ENCODE results near the gene NAV3.

Gene NAV3

GRCh38 chr12:78191611-78192010 lies 360.9 kb downstream of the NAV3 start:
- no peak overlapping the region for H3K27ac ChIP-seq
- no peaks in the 10 kb centered on the region for H3K27me3 ChIP-seq (replicated peaks)
- H3K36me3 ChIP-seq (replicated peaks): no peaks in the 10 kb centered on the region
- DNase-seq: no peak
- no peak overlapping the region for H3K4me3 ChIP-seq (ENCODE audit: low read depth, low read length)
- TF ChIP-seq, protein P1, sequence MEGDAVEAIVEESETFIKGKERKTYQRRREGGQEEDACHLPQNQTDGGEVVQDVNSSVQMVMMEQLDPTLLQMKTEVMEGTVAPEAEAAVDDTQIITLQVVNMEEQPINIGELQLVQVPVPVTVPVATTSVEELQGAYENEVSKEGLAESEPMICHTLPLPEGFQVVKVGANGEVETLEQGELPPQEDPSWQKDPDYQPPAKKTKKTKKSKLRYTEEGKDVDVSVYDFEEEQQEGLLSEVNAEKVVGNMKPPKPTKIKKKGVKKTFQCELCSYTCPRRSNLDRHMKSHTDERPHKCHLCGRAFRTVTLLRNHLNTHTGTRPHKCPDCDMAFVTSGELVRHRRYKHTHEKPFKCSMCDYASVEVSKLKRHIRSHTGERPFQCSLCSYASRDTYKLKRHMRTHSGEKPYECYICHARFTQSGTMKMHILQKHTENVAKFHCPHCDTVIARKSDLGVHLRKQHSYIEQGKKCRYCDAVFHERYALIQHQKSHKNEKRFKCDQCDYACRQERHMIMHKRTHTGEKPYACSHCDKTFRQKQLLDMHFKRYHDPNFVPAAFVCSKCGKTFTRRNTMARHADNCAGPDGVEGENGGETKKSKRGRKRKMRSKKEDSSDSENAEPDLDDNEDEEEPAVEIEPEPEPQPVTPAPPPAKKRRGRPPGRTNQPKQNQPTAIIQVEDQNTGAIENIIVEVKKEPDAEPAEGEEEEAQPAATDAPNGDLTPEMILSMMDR (IDR thresholded peaks at IDR 0.05; ENCODE audit: low read depth, low read length, missing control alignments): no peak
- in situ Hi-C loops (cut with HindIII; ENCODE audit: low pct_ligation_motif_present, low sequenced_read_pairs): no loop called here

GRCh38 chr12:78192979-78193378 lies 362.3 kb downstream of the NAV3 start:
- Histone ChIP-seq H3K4me3 (ENCODE audit: low read depth, low read length) (no peak overlapping the region), H3K27ac (no peak overlapping the region), H3K27me3 (replicated peaks) (no peaks in the 10 kb centered on the region), H3K36me3 (replicated peaks) (no peaks in the 10 kb centered on the region)
- no peak for DNase-seq
- TF ChIP-seq, protein P1 (IDR thresholded peaks at IDR 0.05; ENCODE audit: low read depth, low read length, missing control alignments): no peak
- in situ Hi-C loops (cut with HindIII; ENCODE audit: low pct_ligation_motif_present, low sequenced_read_pairs): no loop called here

GRCh38 chr12:78194448-78194847 lies 363.8 kb downstream of the NAV3 start:
- TF ChIP-seq, protein P1 (IDR thresholded peaks at IDR 0.05; ENCODE audit: low read depth, low read length, missing control alignments): no peak
- Histone ChIP-seq H3K36me3 (replicated peaks) (no peaks in the 10 kb centered on the region), H3K27ac (peak overlapping the region; percentile 31), H3K4me3 (ENCODE audit: low read depth, low read length) (no peak overlapping the region), H3K27me3 (replicated peaks) (no peaks in the 10 kb centered on the region)
- in situ Hi-C loops (cut with HindIII; ENCODE audit: low pct_ligation_motif_present, low sequenced_read_pairs): no loop called here
- peak; percentile 70 for DNase-seq

GRCh38 chr12:78198896-78199295 lies 368.2 kb downstream of the NAV3 start:
- H3K27me3 ChIP-seq (replicated peaks): no peaks in the 10 kb centered on the region
- peaks cover 3% of the 10 kb centered on the region for H3K36me3 ChIP-seq (replicated peaks)
- in situ Hi-C loops (cut with HindIII; ENCODE audit: low pct_ligation_motif_present, low sequenced_read_pairs): no loop called here
- no peak overlapping the region for H3K4me3 ChIP-seq (ENCODE audit: low read depth, low read length)
- TF ChIP-seq, protein P1 (IDR thresholded peaks at IDR 0.05; ENCODE audit: low read depth, low read length, missing control alignments): no peak
- no peak overlapping the region for H3K27ac ChIP-seq
- no peak for DNase-seq

DNA sequence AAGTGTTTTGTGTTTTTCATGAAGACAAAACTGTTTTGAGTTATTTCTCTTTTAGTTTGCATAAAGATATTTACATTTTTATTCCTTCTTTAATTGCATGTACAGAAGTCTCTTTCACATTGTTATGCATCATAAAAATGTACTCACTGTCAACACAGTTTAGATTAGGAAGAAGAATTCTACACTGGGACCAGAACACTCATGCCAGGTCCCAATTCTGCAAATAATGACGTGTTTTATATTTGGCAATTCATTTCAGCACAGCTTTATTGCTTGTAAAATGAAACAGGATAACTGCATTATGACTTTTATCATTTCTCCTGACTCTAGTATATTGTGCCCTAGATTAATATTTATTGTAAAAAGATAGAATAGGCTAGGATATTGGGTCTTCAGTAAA lies 369.2 kb downstream of the NAV3 start:
- Histone ChIP-seq H3K36me3 (replicated peaks) (peaks cover 3% of the 10 kb centered on the region), H3K27me3 (replicated peaks) (no peaks in the 10 kb centered on the region), H3K4me3 (ENCODE audit: low read depth, low read length) (no peak overlapping the region), H3K27ac (no peak overlapping the region)
- TF ChIP-seq, protein P1 (IDR thresholded peaks at IDR 0.05; ENCODE audit: low read depth, low read length, missing control alignments): no peak
- in situ Hi-C loops (cut with HindIII; ENCODE audit: low pct_ligation_motif_present, low sequenced_read_pairs): no loop called here
- DNase-seq: no peak

GRCh38 chr12:78204926-78205325 lies 374.2 kb downstream of the NAV3 start:
- in situ Hi-C loops (cut with HindIII; ENCODE audit: low pct_ligation_motif_present, low sequenced_read_pairs): no loop called here
- peaks cover 1% of the 10 kb centered on the region for H3K36me3 ChIP-seq (replicated peaks)
- no peaks in the 10 kb centered on the region for H3K27me3 ChIP-seq (replicated peaks)
- no peak overlapping the region for H3K4me3 ChIP-seq (ENCODE audit: low read depth, low read length)
- DNase-seq: peak; percentile 34
- TF ChIP-seq, protein P1 (IDR thresholded peaks at IDR 0.05; ENCODE audit: low read depth, low read length, missing control alignments): no peak
- H3K27ac ChIP-seq: no peak overlapping the region
